GM12875 (cell line): ENCODE data around the gene CGB3.
"Not testable (repeated sequence)": the region's sequence is repeated elsewhere in the genome, so short reads cannot be mapped to it uniquely, and the experiment has no call there.

Experiments used
- H3K4me3 ChIP-seq: one replicate; pipeline ENCODE4 v1.5.1; 2011; ENCODE audit warnings: low read depth, low read length, control low read depth
- CTCF ChIP-seq: IDR thresholded peaks from 2 replicates; pipeline ENCODE4 v1.5.1; 2011; ENCODE audit warnings: low read depth, mild to moderate bottlenecking, control low read depth, inconsistent platforms, low read length, moderate library complexity, borderline replicate concordance; ENCODE audit not compliant: insufficient read depth

Gene CGB3

DNA sequence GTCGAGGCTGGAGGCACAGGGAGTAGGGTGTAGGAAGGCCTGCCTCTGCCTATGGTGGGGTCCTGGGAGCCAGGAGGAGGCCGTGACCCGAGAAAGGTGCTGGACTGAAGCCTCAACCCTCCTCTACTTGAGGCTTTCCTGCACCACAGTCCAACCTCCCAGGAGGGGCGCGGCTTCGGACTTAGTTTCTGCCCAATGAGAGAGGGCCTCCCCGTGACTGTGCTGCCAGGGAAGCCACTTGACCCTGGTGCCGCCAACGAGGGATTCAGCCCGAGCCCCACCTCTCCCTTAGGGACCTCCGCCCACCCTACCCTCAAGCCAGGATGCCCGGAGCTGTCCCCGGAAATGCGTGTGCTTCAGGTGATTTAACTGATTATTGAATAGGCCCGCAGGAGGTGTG is at the start of gene CGB3:
Gene CGB3, minus strand, starts transcription at position 101 of the 400 bp plus-strand sequence. CDS start 362 bp downstream, outside the sequence.
- H3K4me3 ChIP-seq, result not testable (repeated sequence)

- TF ChIP-seq CTCF, result no peak
- H3K4me3 ChIP-seq, result no peak overlapping the region
Observed at GRCh38 chr19:49071860-49072547, 47.9 kb upstream of the CGB3 start.

- no peak overlapping the region for H3K4me3 ChIP-seq
- no peak for TF ChIP-seq CTCF
Observed at GRCh38 chr19:49070416-49070815, 46.3 kb upstream of the CGB3 start.

DNA sequence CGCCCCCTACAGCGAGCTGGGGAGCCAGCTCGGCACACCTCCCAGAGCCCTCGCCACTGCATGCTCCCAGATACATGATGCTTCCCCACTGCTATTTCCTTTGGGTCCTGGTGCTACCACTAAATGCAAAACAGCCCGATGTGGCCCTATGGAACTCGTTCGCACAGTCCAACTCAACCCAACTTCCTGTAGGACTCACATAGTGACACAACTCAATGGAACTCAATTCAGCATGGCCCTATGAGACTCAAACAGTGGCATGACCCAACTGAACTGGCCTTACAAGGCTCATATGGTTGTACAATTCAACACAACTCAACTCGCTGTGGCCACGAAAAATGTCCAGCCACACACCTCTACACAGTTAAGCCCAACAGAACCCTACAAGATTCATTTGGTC is 44.9 kb upstream of the CGB3 start:
- H3K4me3 ChIP-seq, result no peak overlapping the region
- TF ChIP-seq CTCF, result no peak

- H3K4me3 ChIP-seq, result no peak overlapping the region
- TF ChIP-seq CTCF, result no peak
Observed at GRCh38 chr19:49067554-49067953, 43.4 kb upstream of the CGB3 start.

DNA sequence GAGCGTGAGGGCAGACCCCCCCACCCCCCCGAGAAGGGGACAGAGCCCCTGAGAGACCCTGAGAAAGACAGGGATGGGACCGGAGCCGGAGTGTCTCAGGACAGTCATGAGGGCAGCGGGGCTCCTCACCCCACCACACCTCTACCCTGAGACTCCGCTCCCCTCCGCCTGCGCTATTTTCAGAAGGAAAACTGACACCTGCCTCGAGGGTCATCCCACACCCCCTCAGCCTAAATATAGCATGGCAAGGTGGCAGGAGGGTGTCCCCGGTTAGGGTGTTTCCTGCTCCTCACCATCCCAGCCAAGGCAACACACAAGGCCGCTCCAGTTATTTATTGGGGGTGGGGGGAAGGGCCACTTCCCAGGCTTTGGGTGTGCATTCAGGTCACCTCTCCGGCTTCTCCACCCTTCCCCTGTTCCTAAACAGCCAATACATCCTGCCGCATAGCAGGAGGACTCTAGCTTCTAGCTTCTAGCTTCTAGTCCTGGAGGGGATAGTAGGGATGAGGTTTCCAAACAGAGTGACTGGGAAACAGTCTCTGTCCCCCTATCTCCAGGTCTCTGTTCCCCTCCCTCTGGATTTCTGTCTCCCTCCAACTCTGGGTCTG is 41.9 kb upstream of the CGB3 start:
- H3K4me3 ChIP-seq, result no peak overlapping the region
- no peak for TF ChIP-seq CTCF

DNA sequence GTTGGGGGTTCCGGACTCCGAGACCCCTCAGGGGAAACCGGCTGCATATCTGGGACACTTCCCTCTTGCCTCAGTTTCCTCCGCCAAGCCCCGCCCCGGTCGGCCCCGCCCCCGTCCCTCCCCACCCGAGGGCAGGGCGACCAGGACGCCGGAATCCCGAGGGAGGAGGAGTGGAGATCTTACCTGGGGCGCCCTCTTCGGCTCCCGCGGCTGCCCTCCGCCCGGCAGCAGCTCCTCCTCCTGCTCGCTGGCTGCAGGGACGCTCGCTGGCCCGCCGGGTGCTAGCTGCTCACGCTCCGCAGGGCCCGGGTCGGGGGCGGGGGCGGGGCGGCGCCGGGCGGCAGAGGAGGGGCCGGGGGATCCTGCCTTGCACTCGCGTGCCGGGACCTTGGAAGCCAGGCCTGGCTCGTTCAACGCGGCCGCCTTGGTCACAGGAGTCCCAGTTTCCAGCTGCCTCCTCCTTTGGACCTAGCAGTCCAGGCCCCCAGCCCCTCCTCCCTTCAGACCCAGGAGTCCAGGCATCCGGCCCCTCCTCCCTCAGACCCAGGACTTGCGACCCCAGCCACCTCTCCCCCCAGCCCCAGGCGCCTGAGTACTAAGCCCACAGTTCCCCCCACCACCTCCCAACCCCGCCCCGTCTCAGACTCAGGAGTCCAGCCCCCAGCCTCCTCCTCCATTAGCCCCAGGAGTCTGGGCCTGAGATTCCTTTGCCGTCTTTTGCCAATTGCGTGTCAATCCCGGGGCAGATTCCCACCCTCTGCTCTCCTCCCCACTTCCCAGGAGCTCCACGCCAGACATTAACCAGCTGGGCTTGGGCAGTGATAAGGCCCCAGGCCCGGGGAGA is 40.9 kb upstream of the CGB3 start, which contains the start of gene NTF4:
Gene NTF4, minus strand, starts transcription at position 51 of the 844 bp plus-strand sequence. CDS start 2,821 bp downstream, outside the sequence.
- no peak within 1 kb of the TSS for H3K4me3 ChIP-seq
- TF ChIP-seq CTCF, result no peak
